GM23248 (cell line): ENCODE data around the gene KAT2A. TPM values are rescaled to one million over a fixed set of nuclear protein-coding genes. Genes with fewer than 3 reads are reported as not detected.
A peak's percentile ranks its signal among the peaks of the same experiment; 100 is the strongest.

Source experiments
- DNase-seq: peaks from one replicate; pipeline ENCODE4 v3.0.0-alpha.2; 2015
- H2AFZ ChIP-seq: fragments of 200-600 bp; sonication (generic); 2 replicates; pipeline ENCODE4 v1.6.1; 2016; ENCODE audit warnings: antibody characterized with exemption
- H3F3A ChIP-seq: fragments of 200-600 bp; sonication (generic); 2 replicates; pipeline ENCODE4 v1.6.1; 2016; ENCODE audit warnings: mild to moderate bottlenecking, antibody characterized with exemption, mixed run types; ENCODE audit not compliant: insufficient read depth
- H3K27ac ChIP-seq: fragments of 200-600 bp; sonication (generic); 2 replicates; pipeline ENCODE4 v1.5.1; 2016; ENCODE audit warnings: mild to moderate bottlenecking
- H3K27me3 ChIP-seq: fragments of 200-600 bp; sonication (generic); replicated peaks from 2 replicates; pipeline ENCODE4 v1.6.1; 2016; ENCODE audit warnings: mild to moderate bottlenecking; ENCODE audit not compliant: insufficient read depth
- H3K36me3 ChIP-seq: fragments of 200-600 bp; sonication (generic); 2 replicates; pipeline ENCODE4 v1.6.1; 2016; ENCODE audit warnings: low read depth, mild to moderate bottlenecking
- H3K4me1 ChIP-seq: fragments of 200-600 bp; sonication (generic); 2 replicates; pipeline ENCODE4 v1.6.1; 2016; ENCODE audit warnings: mild to moderate bottlenecking; ENCODE audit not compliant: insufficient read depth
- H3K4me2 ChIP-seq: fragments of 200-600 bp; sonication (generic); one replicate; pipeline ENCODE4 v1.6.1; 2016; ENCODE audit warnings: mild to moderate bottlenecking; ENCODE audit not compliant: unreplicated experiment
- H3K4me3 ChIP-seq: fragments of 200-600 bp; sonication (generic); 2 replicates; pipeline ENCODE4 v1.5.1; 2016; ENCODE audit warnings: mild to moderate bottlenecking
- H3K79me2 ChIP-seq: fragments of 200-600 bp; sonication (generic); 2 replicates; pipeline ENCODE4 v1.6.1; 2016; ENCODE audit warnings: mild to moderate bottlenecking; ENCODE audit not compliant: insufficient read depth
- H3K9ac ChIP-seq: fragments of 200-600 bp; sonication (generic); 2 replicates; pipeline ENCODE4 v1.6.1; 2016; ENCODE audit warnings: mild to moderate bottlenecking
- H3K9me2 ChIP-seq: fragments of 200-600 bp; sonication (generic); 2 replicates; pipeline ENCODE4 v1.6.1; 2016; ENCODE audit warnings: mixed run types, mild to moderate bottlenecking, moderate library complexity; ENCODE audit not compliant: insufficient read depth
- H3K9me3 ChIP-seq: fragments of 200-600 bp; sonication (generic); one replicate; pipeline ENCODE4 v1.6.1; 2017; ENCODE audit warnings: low read depth
- H4K20me1 ChIP-seq: fragments of 200-600 bp; sonication (generic); 2 replicates; pipeline ENCODE4 v1.6.0; 2016; ENCODE audit not compliant: insufficient read depth
- EZH2 ChIP-seq: fragments of 200-600 bp; sonication (generic); IDR thresholded peaks from 2 replicates; pipeline ENCODE4 v1.6.1; 2018; ENCODE audit warnings: antibody characterized with exemption, mild to moderate bottlenecking; ENCODE audit not compliant: insufficient read depth, poor library complexity, severe bottlenecking
- EZH2phosphoT487 ChIP-seq: fragments of 200-600 bp; sonication (generic); IDR thresholded peaks from 2 replicates; pipeline ENCODE4 v1.6.1; 2018; ENCODE audit warnings: antibody characterized with exemption, moderate library complexity, mild to moderate bottlenecking, low read depth; ENCODE audit not compliant: insufficient read depth
- WGBS, 2 experiments: methylation state at CpG; one replicate each; pipeline ENCODE4 v1.1.6; 2015 to 2017; ENCODE audit warnings: low lambda C conversion rate in 2 of 2, low coverage in 1 of 2; ENCODE audit errors: missing lambda C conversion rate in 2 of 2; 5-methylcytosine and 5-hydroxymethylcytosine counted together
- in situ Hi-C: fragments of 300-500 bp; cut with MboI; formaldehyde crosslinking; loops from 2 replicates; pipeline ENCODE4 v1.15.0; 2020
- polyA plus RNA-seq: library from polyadenylated mRNA; unstranded; fragments of >200 nt; fragmentation: Nextera tagmentation; extraction: Ambion mirVana; gene quantifications from 2 replicates; pipeline ENCODE4 v1.2.1, GENCODE V29; 2016
- total RNA-seq: library from RNA; depleted of rRNA; stranded (reverse); fragments of >200 nt; shearing (Covaris generic); gene quantifications from 2 replicates; pipeline ENCODE4 v1.2.3, GENCODE V29; 2014

KAT2A gene
- total and polyA plus RNA-seq, 2 experiments from 2014 or later: 7.2 to 13.9 TPM

DNA sequence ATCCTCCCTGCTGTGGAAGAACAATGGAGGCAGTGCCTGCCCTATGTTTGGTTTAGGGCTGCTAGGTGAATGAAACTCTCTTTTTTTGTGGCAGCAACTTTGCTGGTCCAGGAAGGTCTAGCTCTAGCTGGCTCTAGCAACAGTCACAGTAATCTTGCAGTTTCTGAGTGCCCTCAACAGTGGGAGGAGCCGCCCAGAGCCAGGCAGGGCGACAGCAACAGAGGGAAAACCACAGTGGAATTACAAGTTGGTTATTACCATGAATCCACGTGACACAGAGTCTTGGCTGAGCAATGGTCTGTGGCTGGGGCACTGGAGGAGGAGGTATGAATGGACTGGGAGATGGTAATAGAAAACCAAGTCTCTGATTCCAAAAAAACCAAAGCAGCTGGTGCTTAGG, 11.8 kb upstream of the KAT2A start:
- no peak for TF ChIP-seq EZH2
- no peak for TF ChIP-seq EZH2phosphoT487
- Histone ChIP-seq H3K9me3 (no peaks in the 10 kb centered on the region), H3K4me2 (peak overlapping the region; percentile 52), H3K4me1 (peaks cover 40% of the 10 kb centered on the region), H3K4me3 (no peak overlapping the region), H3K79me2 (peaks cover 95% of the 10 kb centered on the region), H3K9ac (peak overlapping the region; percentile 48), H3F3A (peaks cover 41% of the 10 kb centered on the region), H3K27me3 (no peaks in the 10 kb centered on the region), H4K20me1 (peaks cover 5% of the 10 kb centered on the region; the same call in 1 of the 2 replicates), H3K36me3 (peaks cover 14% of the 10 kb centered on the region; the same call in 1 of the 2 replicates), H3K9me2 (no peaks in the 10 kb centered on the region), H3K27ac (peak overlapping the region; percentile 75), H2AFZ (no peak overlapping the region)
- WGBS, 2 experiments: 2 to 4% methylated on average over 3 of the region's 3 CpGs
- in situ Hi-C loops: no loop called here
- DNase-seq: peak; percentile 95

- peaks cover 18% of the 10 kb centered on the region; the same call in 1 of the 2 replicates for H3K36me3 ChIP-seq
- peak; percentile 58 for DNase-seq
Observed at GRCh38 chr17:42131981-42132432, 10.8 kb upstream of the KAT2A start.

GRCh38 chr17:42131232-42131631, 10.1 kb upstream of the KAT2A start:
- Histone ChIP-seq H3K36me3 (peaks cover 24% of the 10 kb centered on the region; the same call in 1 of the 2 replicates), H3K79me2 (peaks cover 78% of the 10 kb centered on the region), H3K4me1 (peaks cover 40% of the 10 kb centered on the region), H3K4me2 (peak overlapping the region; percentile 33), H3K9me2 (no peaks in the 10 kb centered on the region), H3K9ac (peak overlapping the region; percentile 14; the same call in 1 of the 2 replicates), H2AFZ (no peak overlapping the region), H3K27ac (peak overlapping the region; percentile 75), H4K20me1 (peaks cover 5% of the 10 kb centered on the region; the same call in 1 of the 2 replicates), H3F3A (peaks cover 46% of the 10 kb centered on the region), H3K9me3 (no peaks in the 10 kb centered on the region), H3K4me3 (no peak overlapping the region), H3K27me3 (no peaks in the 10 kb centered on the region)
- in situ Hi-C loops: no loop called here
- WGBS, 2 experiments: 97 to 98% methylated on average over 4 of the region's 4 CpGs
- no peak for DNase-seq
- TF ChIP-seq EZH2: no peak
- TF ChIP-seq EZH2phosphoT487: no peak

More at GRCh38 chr17:42131981-42132432, 10.8 kb upstream of the KAT2A start:
- 64 to 67% methylated on average over 4 of the region's 4 CpGs for WGBS, 2 experiments
- H3K4me1 ChIP-seq: peaks cover 40% of the 10 kb centered on the region
- peaks cover 44% of the 10 kb centered on the region for H3F3A ChIP-seq
- in situ Hi-C loops: no loop called here
- peaks cover 5% of the 10 kb centered on the region; the same call in 1 of the 2 replicates for H4K20me1 ChIP-seq
- no peak overlapping the region for H2AFZ ChIP-seq
- peaks cover 86% of the 10 kb centered on the region for H3K79me2 ChIP-seq
- TF ChIP-seq EZH2phosphoT487 (no peak), EZH2 (no peak)
- H3K9me2 ChIP-seq: no peaks in the 10 kb centered on the region
- H3K9ac ChIP-seq: peak overlapping the region; percentile 48
- peak overlapping the region; percentile 75 for H3K27ac ChIP-seq
- H3K4me2 ChIP-seq: peak overlapping the region; percentile 33
- no peak overlapping the region for H3K4me3 ChIP-seq
- H3K9me3 ChIP-seq: no peaks in the 10 kb centered on the region
- H3K27me3 ChIP-seq: no peaks in the 10 kb centered on the region

DNA sequence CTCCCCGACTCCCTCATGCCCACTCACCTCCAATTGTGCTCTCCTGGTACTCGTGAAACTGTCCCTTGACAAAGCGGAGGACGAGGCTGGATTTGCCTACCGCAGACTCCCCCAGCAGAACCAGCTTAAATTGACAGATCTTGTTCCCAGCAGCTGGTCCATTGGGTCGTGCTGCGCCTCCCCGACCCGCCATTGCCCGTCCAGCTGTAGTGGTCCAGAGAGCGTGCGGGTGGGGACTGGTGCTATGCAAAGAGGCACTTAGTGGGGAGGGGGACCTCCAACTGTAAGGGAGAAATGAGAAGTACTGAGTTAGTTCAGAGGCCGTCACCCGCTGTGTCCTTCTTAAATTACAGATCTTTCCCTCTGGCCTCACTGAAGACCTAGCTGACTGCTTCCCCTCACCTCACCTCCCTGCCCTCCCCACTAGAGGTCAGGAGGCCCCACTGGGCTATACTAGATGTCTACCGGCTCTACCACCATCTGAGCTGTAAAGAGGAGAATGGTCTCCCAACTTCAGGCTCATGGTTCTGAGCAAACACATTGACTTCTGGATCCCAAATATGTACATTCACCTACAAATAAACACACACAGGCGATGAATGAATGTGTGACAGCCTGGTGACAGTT, 9.3 kb upstream of the KAT2A start:
- no peak overlapping the region for H3K4me3 ChIP-seq
- WGBS, 2 experiments: 91 to 95% methylated on average over 14 to 16 of the region's 16 CpGs
- H3K9ac ChIP-seq: no peak overlapping the region
- peaks cover 33% of the 10 kb centered on the region for H3K4me1 ChIP-seq
- in situ Hi-C loops: no loop called here
- no peak for DNase-seq
- no peaks in the 10 kb centered on the region for H3K27me3 ChIP-seq
- no peaks in the 10 kb centered on the region for H3K9me2 ChIP-seq
- H3K9me3 ChIP-seq: no peaks in the 10 kb centered on the region
- peaks cover 44% of the 10 kb centered on the region for H3F3A ChIP-seq
- peaks cover 70% of the 10 kb centered on the region for H3K79me2 ChIP-seq
- no peak for TF ChIP-seq EZH2phosphoT487
- TF ChIP-seq EZH2: no peak
- peaks cover 29% of the 10 kb centered on the region; the same call in 1 of the 2 replicates for H3K36me3 ChIP-seq
- H4K20me1 ChIP-seq: peaks cover 5% of the 10 kb centered on the region; the same call in 1 of the 2 replicates
- no peak overlapping the region for H2AFZ ChIP-seq
- no peak overlapping the region for H3K27ac ChIP-seq
- no peak overlapping the region for H3K4me2 ChIP-seq
